ENCODE data around the gene CEMIP. TPM values are rescaled to one million over a fixed set of nuclear protein-coding genes. Genes with fewer than 3 reads are reported as not detected.

CEMIP gene
- total RNA-seq, 2 donors from 2014 or later = 2.2 TPM; not detected in 1

- Mint-ChIP-seq H3K9me3 (no peaks in the 10 kb centered on the region), H3K27ac (no peak overlapping the region), H3K4me3 (no peak overlapping the region), H3K36me3 (ENCODE audit: low read depth) (no peaks in the 10 kb centered on the region), H3K27me3 (ENCODE audit: insufficient read depth) (peaks cover 17% of the 10 kb centered on the region), H3K4me1 (no peaks in the 10 kb centered on the region)
- no peaks in the 10 kb centered on the region for H3K4me1 ChIP-seq (ENCODE audit: control insufficient read depth, insufficient read depth, low read length)
- no peaks in the 10 kb centered on the region for H3K36me3 ChIP-seq (ENCODE audit: control insufficient read depth, insufficient read depth, low read length)
- TF ChIP-seq CTCF (conservative IDR thresholded peaks at IDR 0.05) = peak; percentile 39
- no peaks in the 10 kb centered on the region for H3K9me3 ChIP-seq (ENCODE audit: control insufficient read depth, low read length)
- no peak overlapping the region for H3K4me3 ChIP-seq (ENCODE audit: low read length)
- H3K9ac ChIP-seq (ENCODE audit: extremely low read depth, low read length, poor library complexity, severe bottlenecking) = no peak overlapping the region
- peaks cover 29% of the 10 kb centered on the region for H3K27me3 ChIP-seq (ENCODE audit: control insufficient read depth, insufficient read depth, low read length, poor library complexity, severe bottlenecking)
- WGBS, 2 experiments (ENCODE audit: insufficient coverage in 1 of 2, insufficient read length in 1 of 2) = 67 to 94% methylated on average over 1 to 3 of the region's 3 CpGs
- no peak overlapping the region for H3K27ac ChIP-seq (ENCODE audit: low read depth, low read length)
- DNase-seq = peak; percentile 53
Observed at GRCh38 chr15:80787316-80787715, 8.1 kb downstream of the CEMIP start.

- Histone ChIP-seq H3K4me1 (ENCODE audit: control insufficient read depth, insufficient read depth, low read length) (no peaks in the 10 kb centered on the region), H3K27me3 (ENCODE audit: control insufficient read depth, insufficient read depth, low read length, poor library complexity, severe bottlenecking) (peaks cover 17% of the 10 kb centered on the region), H3K4me3 (ENCODE audit: low read length) (no peak overlapping the region), H3K27ac (ENCODE audit: low read depth, low read length) (no peak overlapping the region), H3K36me3 (ENCODE audit: control insufficient read depth, insufficient read depth, low read length) (no peaks in the 10 kb centered on the region), H3K9ac (ENCODE audit: extremely low read depth, low read length, poor library complexity, severe bottlenecking) (no peak overlapping the region), H3K9me3 (ENCODE audit: control insufficient read depth, low read length) (no peaks in the 10 kb centered on the region)
- no peak for TF ChIP-seq CTCF (conservative IDR thresholded peaks at IDR 0.05)
- no peak overlapping the region for H3K4me3 Mint-ChIP-seq
- H3K36me3 Mint-ChIP-seq (ENCODE audit: low read depth) = no peaks in the 10 kb centered on the region
- no peaks in the 10 kb centered on the region for H3K4me1 Mint-ChIP-seq
- 79 to 92% methylated on average over 3 to 6 of the region's 6 CpGs for WGBS, 2 experiments (ENCODE audit: insufficient coverage in 1 of 2, insufficient read length in 1 of 2)
- H3K27me3 Mint-ChIP-seq (ENCODE audit: insufficient read depth) = peaks cover 6% of the 10 kb centered on the region
- no peak for DNase-seq
- H3K9me3 Mint-ChIP-seq = no peaks in the 10 kb centered on the region
- no peak overlapping the region for H3K27ac Mint-ChIP-seq
Observed at GRCh38 chr15:80788536-80788935, 9.4 kb downstream of the CEMIP start.

GRCh38 chr15:80789296-80789695 lies 10.1 kb downstream of the CEMIP start:
- Histone ChIP-seq H3K9ac (ENCODE audit: extremely low read depth, low read length, poor library complexity, severe bottlenecking) (no peak overlapping the region), H3K27me3 (ENCODE audit: control insufficient read depth, insufficient read depth, low read length, poor library complexity, severe bottlenecking) (peaks cover 12% of the 10 kb centered on the region), H3K4me3 (ENCODE audit: low read length) (no peak overlapping the region), H3K36me3 (ENCODE audit: control insufficient read depth, insufficient read depth, low read length) (no peaks in the 10 kb centered on the region), H3K9me3 (ENCODE audit: control insufficient read depth, low read length) (no peaks in the 10 kb centered on the region), H3K27ac (ENCODE audit: low read depth, low read length) (no peak overlapping the region), H3K4me1 (ENCODE audit: control insufficient read depth, insufficient read depth, low read length) (no peaks in the 10 kb centered on the region)
- DNase-seq = no peak
- Mint-ChIP-seq H3K27ac (no peak overlapping the region), H3K4me1 (no peaks in the 10 kb centered on the region), H3K9me3 (no peaks in the 10 kb centered on the region), H3K4me3 (no peak overlapping the region), H3K27me3 (ENCODE audit: insufficient read depth) (peaks cover 1% of the 10 kb centered on the region), H3K36me3 (ENCODE audit: low read depth) (no peaks in the 10 kb centered on the region)
- 62 to 100% methylated on average over 1 to 5 of the region's 5 CpGs for WGBS, 2 experiments (ENCODE audit: insufficient coverage in 1 of 2, insufficient read length in 1 of 2)
- no peak for TF ChIP-seq CTCF (conservative IDR thresholded peaks at IDR 0.05)
